Loucy (cell line): ENCODE measurements around the gene FAM98C.

Source experiments
- CTCF ChIP-seq: fragments of 200-600 bp; sonication (generic); conservative IDR thresholded peaks from 2 replicates; pipeline ENCODE4 v1.5.1; 2014; ENCODE audit warnings: mild to moderate bottlenecking, antibody characterized with exemption, low read length
- EZH2phosphoT487 ChIP-seq: fragments of 200-600 bp; IDR thresholded peaks from 2 replicates; pipeline ENCODE4 v1.6.1; 2018; ENCODE audit warnings: antibody characterized with exemption, mild to moderate bottlenecking, moderate library complexity, borderline replicate concordance

- TF ChIP-seq CTCF (no peak), EZH2phosphoT487 (no peak)
These were observed 34.4 kb downstream of the FAM98C start for GRCh38 chr19:38437295-38437694.
